Hepatocyte (in vitro differentiated cells): ENCODE measurements around the gene IFT27.

Experiments
- EZH2 ChIP-seq: fragments of 200-600 bp; sonication (generic); IDR thresholded peaks from 2 replicates; pipeline ENCODE4 v1.6.1; 2016; ENCODE audit warnings: antibody characterized with exemption, mild to moderate bottlenecking, borderline replicate concordance
- TF ChIP-seq, protein P1 (sequence below): fragments of 200-600 bp; sonication (generic); IDR thresholded peaks from 2 replicates; pipeline ENCODE4 v1.5.1; 2016; ENCODE audit warnings: antibody characterized with exemption, mild to moderate bottlenecking; ENCODE audit not compliant: poor library complexity

GRCh38 chr22:36767035-36767775, 8.7 kb downstream of the IFT27 start:
- TF ChIP-seq, protein P1, sequence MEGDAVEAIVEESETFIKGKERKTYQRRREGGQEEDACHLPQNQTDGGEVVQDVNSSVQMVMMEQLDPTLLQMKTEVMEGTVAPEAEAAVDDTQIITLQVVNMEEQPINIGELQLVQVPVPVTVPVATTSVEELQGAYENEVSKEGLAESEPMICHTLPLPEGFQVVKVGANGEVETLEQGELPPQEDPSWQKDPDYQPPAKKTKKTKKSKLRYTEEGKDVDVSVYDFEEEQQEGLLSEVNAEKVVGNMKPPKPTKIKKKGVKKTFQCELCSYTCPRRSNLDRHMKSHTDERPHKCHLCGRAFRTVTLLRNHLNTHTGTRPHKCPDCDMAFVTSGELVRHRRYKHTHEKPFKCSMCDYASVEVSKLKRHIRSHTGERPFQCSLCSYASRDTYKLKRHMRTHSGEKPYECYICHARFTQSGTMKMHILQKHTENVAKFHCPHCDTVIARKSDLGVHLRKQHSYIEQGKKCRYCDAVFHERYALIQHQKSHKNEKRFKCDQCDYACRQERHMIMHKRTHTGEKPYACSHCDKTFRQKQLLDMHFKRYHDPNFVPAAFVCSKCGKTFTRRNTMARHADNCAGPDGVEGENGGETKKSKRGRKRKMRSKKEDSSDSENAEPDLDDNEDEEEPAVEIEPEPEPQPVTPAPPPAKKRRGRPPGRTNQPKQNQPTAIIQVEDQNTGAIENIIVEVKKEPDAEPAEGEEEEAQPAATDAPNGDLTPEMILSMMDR: no peak
- no peak for TF ChIP-seq EZH2
